Esophagus muscularis mucosa (tissue), 4 donors: ENCODE data around the gene SLC25A42. TPM values are rescaled to one million over a fixed set of nuclear protein-coding genes. Genes with fewer than 3 reads are reported as not detected.

Source experiments
- DNase-seq: peaks from one replicate; pipeline ENCODE4 v3.0.0-alpha.2; 2017; ENCODE audit errors: extremely low spot score
- H3K27ac ChIP-seq, 4 donors: fragments of 200-600 bp; sonication (generic); replicated peaks in 1 of 4; 1 replicate in 3 of 4; 2 replicates in 1 of 4; pipeline ENCODE4 v1.5.1; 2016 to 2019; ENCODE audit warnings: mild to moderate bottlenecking in 1 of 4
- H3K27me3 ChIP-seq, 4 donors: fragments of 200-600 bp; sonication (generic); one replicate each; pipeline versions ENCODE4 v1.5.1 to v1.6.0; 2016 to 2019
- H3K36me3 ChIP-seq, 4 donors: fragments of 200-600 bp; sonication (generic); one replicate each; pipeline ENCODE4 v1.5.1; 2016 to 2019
- H3K4me1 ChIP-seq, 4 donors: fragments of 200-600 bp; sonication (generic); one replicate each; pipeline ENCODE4 v1.5.1; 2016 to 2019
- H3K4me3 ChIP-seq, 4 donors: fragments of 200-600 bp; sonication (generic); 1 replicate in 2 of 4; 2 replicates in 2 of 4; pipeline ENCODE4 v1.5.1; 2016 to 2019; ENCODE audit warnings: mild to moderate bottlenecking in 4 of 4, moderate library complexity in 1 of 4
- H3K9me3 ChIP-seq, 4 donors: fragments of 200-600 bp; sonication (generic); 1 replicate in 3 of 4; 2 replicates in 1 of 4; pipeline ENCODE4 v1.5.1; 2016 to 2019
- CTCF ChIP-seq, 3 experiments: fragments of 200-600 bp in 2 of 3; fragments of 450-650 bp in 1 of 3; sonication (generic) in 2 of 3; IDR thresholded peaks; one replicate each; pipeline ENCODE4 v1.5.1; 2017 to 2019; ENCODE audit warnings: antibody characterized with exemption in 3 of 3, mild to moderate bottlenecking in 2 of 3, moderate library complexity in 1 of 3
- EP300 ChIP-seq: sonication (generic); formaldehyde crosslinking; IDR thresholded peaks from one replicate; pipeline ENCODE4 v1.6.1; 2017; ENCODE audit warnings: antibody characterized with exemption
- POLR2A ChIP-seq: fragments of 450-650 bp; IDR thresholded peaks from one replicate; pipeline ENCODE4 v1.6.1; 2017; ENCODE audit warnings: antibody characterized with exemption, moderate library complexity, mild to moderate bottlenecking, low read depth
- POLR2AphosphoS5 ChIP-seq, 2 donors: sonication (generic); formaldehyde crosslinking; IDR thresholded peaks; one replicate each; pipeline ENCODE4 v1.6.1; 2017; ENCODE audit warnings: antibody characterized with exemption in 2 of 2
- WGBS: methylation state at CpG from one replicate; pipeline ENCODE4 v1.1.5; 2018; 5-methylcytosine and 5-hydroxymethylcytosine counted together
- intact Hi-C: fragments of 100-400 bp; cut with DNase I; formaldehyde crosslinking; loops from one replicate; pipeline ENCODE4 v1.15.1; 2023
- total RNA-seq, 4 donors: library from RNA; depleted of rRNA; stranded (reverse); fragments of >200 nt; gene quantifications; one replicate each; pipeline versions ENCODE4 v1.1.0 to v1.2.1, GENCODE V29; 2016

Gene SLC25A42
- total RNA-seq, 4 donors from 2014 or later = 11.2 to 16.8 (median 13.8) TPM

GRCh38 chr19:19050731-19051130, 13.1 kb upstream of the SLC25A42 start:
- intact Hi-C loops = loop anchor here (5.0 kb wide), 1 partner anchor 87 kb away; the partner anchor contains the start of gene TMEM161A
- Histone ChIP-seq H3K4me1 (no peaks in the 10 kb centered on the region), H3K27ac (no peak overlapping the region), H3K27me3 (no peaks in the 10 kb centered on the region), H3K4me3 (no peak overlapping the region), H3K9me3 (no peaks in the 10 kb centered on the region), H3K36me3 (peaks cover 24 to 87% (median 67%) of the 10 kb centered on the region in 4 donors)
- TF ChIP-seq CTCF (IDR thresholded peaks at IDR 0.05) (no peak), EP300 (no peak), POLR2A (no peak), POLR2AphosphoS5 (IDR thresholded peaks at IDR 0.05) (no peak)
- DNase-seq = no peak
- WGBS = 98% methylated on average over 2 of the region's 2 CpGs

- Histone ChIP-seq H3K9me3 (no peaks in the 10 kb centered on the region), H3K4me1 (no peaks in the 10 kb centered on the region), H3K27ac (no peak overlapping the region), H3K27me3 (no peaks in the 10 kb centered on the region), H3K36me3 (peaks cover 25 to 86% (median 73%) of the 10 kb centered on the region in 4 donors), H3K4me3 (no peak overlapping the region)
- TF ChIP-seq POLR2AphosphoS5 (IDR thresholded peaks at IDR 0.05) (no peak), CTCF (IDR thresholded peaks at IDR 0.05) (no peak), POLR2A (no peak), EP300 (no peak)
- no peak for DNase-seq
- intact Hi-C loops = loop anchor here (5.0 kb wide), 1 partner anchor 86 kb away; the partner anchor contains the start of gene TMEM161A
- 100% methylated on average over 17 of the region's 20 CpGs for WGBS
Measured at GRCh38 chr19:19051478-19052213, 12.1 kb upstream of the SLC25A42 start.

- Histone ChIP-seq H3K36me3 (peaks cover 38 to 89% (median 77%) of the 10 kb centered on the region in 4 donors), H3K27me3 (no peaks in the 10 kb centered on the region), H3K4me1 (no peaks in the 10 kb centered on the region), H3K9me3 (no peaks in the 10 kb centered on the region), H3K4me3 (no peak overlapping the region), H3K27ac (no peak overlapping the region)
- TF ChIP-seq POLR2AphosphoS5 (IDR thresholded peaks at IDR 0.05) = no peak
- TF ChIP-seq CTCF (IDR thresholded peaks at IDR 0.05) = no peak
- TF ChIP-seq POLR2A = no peak
- no peak for TF ChIP-seq EP300
- DNase-seq = no peak
- intact Hi-C loops = loop anchor here (5.0 kb wide), 1 partner anchor 84 kb away; the partner anchor contains the start of gene TMEM161A
- WGBS = 88% methylated on average over 1 of the region's 1 CpG
Measured at GRCh38 chr19:19052921-19053320, 10.9 kb upstream of the SLC25A42 start.

GRCh38 chr19:19053508-19054314, 10.1 kb upstream of the SLC25A42 start:
- H3K27me3 ChIP-seq = no peaks in the 10 kb centered on the region
- H3K4me1 ChIP-seq = no peaks in the 10 kb centered on the region
- TF ChIP-seq POLR2A (no peak), CTCF (IDR thresholded peaks at IDR 0.05) (peak; percentile 54 to 66 (median 57))
- no peaks in the 10 kb centered on the region for H3K9me3 ChIP-seq
- DNase-seq = no peak
- no peak overlapping the region for H3K4me3 ChIP-seq
- peaks cover 42 to 93% (median 77%) of the 10 kb centered on the region in 4 donors for H3K36me3 ChIP-seq
- 84% methylated on average over 16 of the region's 25 CpGs for WGBS
- H3K27ac ChIP-seq = no peak overlapping the region
- intact Hi-C loops = loop anchor here (5.0 kb wide), 1 partner anchor 84 kb away; the partner anchor contains the start of gene TMEM161A
